Measurements from ENCODE around the gene RECK. TPM values are rescaled to one million over a fixed set of nuclear protein-coding genes. Genes with fewer than 3 reads are reported as not detected.
"Not testable (repeated sequence)": the region's sequence is repeated elsewhere in the genome, so short reads cannot be mapped to it uniquely, and the experiment has no call there.

The RECK gene
- total RNA-seq, 4 donors from 2014 or later: 2.1 to 9.7 (median 3.7) TPM

DNA sequence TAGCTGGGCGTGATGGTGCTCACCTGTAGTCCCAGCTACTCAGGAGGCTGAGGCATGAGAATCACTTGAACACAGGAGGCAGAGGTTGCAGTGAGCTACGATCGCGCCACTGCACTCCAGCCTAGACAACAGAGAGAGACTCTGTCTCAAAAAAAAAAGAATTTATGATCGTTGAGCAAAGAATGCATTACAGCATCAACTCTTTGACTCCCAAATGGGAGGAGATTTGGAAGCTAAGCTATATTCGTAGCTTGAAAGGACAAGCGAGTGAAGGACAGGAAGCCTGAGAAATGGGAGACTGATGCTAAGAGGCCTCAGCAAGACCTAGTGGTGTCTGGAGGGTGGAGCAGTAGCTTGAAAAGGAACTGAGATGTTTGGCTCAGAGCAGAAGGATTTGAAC lies 122.2 kb downstream of the RECK start:
- no peak for DNase-seq (ENCODE audit: low spot score in 2 of 2)

DNA sequence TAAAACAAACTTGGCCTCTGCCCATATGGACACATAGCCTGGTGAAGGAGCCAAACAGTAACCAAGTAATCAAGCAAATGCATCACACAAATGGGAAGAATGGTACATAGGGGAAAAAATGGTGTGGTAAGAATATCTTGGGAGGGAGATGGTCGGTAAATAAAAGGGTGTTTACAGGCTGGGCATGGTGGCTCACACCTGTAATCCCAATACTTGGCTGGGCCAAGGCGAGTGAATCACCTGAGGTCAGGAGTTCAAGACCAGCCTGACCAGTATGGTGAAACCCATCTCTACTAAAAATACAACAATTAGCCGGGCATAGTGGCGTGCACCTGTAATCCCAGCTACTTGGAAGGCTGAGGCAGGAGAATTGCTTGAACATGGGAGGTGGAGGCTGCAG lies 122.8 kb downstream of the RECK start:
- 73 to 90% methylated on average over 4 of the region's 4 CpGs for WGBS, 2 donors
- intact Hi-C loops (cut with DNase I; ENCODE audit: low total_unique reads); H3K4me3 ChIP-seq (ENCODE audit: low read depth, poor library complexity, severe bottlenecking); DNase-seq (ENCODE audit: low spot score in 2 of 2): not testable (repeated sequence)

More for the DNA sequence above, 122.2 kb downstream of the RECK start:
- intact Hi-C loops (cut with DNase I; ENCODE audit: low total_unique reads): no loop called here
- TF ChIP-seq, protein P1, sequence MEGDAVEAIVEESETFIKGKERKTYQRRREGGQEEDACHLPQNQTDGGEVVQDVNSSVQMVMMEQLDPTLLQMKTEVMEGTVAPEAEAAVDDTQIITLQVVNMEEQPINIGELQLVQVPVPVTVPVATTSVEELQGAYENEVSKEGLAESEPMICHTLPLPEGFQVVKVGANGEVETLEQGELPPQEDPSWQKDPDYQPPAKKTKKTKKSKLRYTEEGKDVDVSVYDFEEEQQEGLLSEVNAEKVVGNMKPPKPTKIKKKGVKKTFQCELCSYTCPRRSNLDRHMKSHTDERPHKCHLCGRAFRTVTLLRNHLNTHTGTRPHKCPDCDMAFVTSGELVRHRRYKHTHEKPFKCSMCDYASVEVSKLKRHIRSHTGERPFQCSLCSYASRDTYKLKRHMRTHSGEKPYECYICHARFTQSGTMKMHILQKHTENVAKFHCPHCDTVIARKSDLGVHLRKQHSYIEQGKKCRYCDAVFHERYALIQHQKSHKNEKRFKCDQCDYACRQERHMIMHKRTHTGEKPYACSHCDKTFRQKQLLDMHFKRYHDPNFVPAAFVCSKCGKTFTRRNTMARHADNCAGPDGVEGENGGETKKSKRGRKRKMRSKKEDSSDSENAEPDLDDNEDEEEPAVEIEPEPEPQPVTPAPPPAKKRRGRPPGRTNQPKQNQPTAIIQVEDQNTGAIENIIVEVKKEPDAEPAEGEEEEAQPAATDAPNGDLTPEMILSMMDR (IDR thresholded peaks at IDR 0.05): no peak
- no peak for TF ChIP-seq POLR2A (IDR thresholded peaks at IDR 0.05)
- no peak overlapping the region for H3K4me3 ChIP-seq (ENCODE audit: low read depth, poor library complexity, severe bottlenecking)
- 65 to 73% methylated on average over 7 of the region's 7 CpGs for WGBS, 2 donors

DNA sequence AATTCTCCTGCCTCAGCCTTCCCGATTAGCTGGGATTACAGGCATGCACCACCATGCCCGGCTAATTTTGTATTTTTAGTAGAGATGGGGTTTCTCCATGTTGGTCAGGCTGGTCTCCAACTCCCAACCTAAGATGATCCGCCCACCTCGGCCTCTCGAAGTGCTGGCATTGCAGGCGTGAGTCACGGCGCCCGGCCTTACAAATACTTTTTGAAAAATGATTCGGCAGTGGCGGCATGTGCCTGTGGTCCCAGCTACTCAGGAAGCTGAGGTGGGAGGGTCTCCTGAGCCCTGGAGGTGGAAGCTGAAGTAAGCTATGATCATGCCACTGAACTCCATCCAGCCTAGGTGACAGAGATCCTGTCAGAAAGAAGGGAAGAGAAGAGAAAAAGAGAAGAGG lies 123.4 kb downstream of the RECK start:
- H3K4me3 ChIP-seq (ENCODE audit: low read depth, poor library complexity, severe bottlenecking); DNase-seq (ENCODE audit: low spot score in 2 of 2): not testable (repeated sequence)
- intact Hi-C loops (cut with DNase I; ENCODE audit: low total_unique reads): loop anchor here (10.0 kb wide), 1 partner anchor 55 kb away; no protein-coding TSS in a partner anchor
- WGBS, 2 donors: 77 to 82% methylated on average over 11 of the region's 11 CpGs

DNA sequence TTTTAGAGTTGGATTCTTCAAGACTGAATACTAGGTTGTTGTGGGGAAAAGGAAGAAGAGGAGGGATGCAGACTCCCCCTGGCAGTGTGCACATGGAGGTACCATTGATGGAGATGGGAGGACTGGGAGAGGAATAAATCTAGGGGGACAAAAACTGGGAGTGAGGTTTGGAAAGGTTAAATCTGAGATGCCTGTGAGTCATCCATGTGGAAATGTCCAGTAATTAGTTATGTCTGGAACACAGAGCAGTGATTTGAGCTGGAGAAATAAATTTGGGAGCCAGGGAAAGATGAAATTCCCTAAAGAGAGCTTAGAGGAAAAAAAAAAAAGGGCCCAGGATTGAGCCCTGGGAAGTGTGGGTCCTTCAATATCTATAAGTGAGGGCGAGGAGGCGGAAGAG lies 124.5 kb downstream of the RECK start:
- DNase-seq (ENCODE audit: low spot score in 2 of 2): no peak
- no peak overlapping the region for H3K4me3 ChIP-seq (ENCODE audit: low read depth, poor library complexity, severe bottlenecking)
- WGBS, 2 donors: 59 to 77% methylated on average over 2 of the region's 2 CpGs
- intact Hi-C loops (cut with DNase I; ENCODE audit: low total_unique reads): loop anchor here (10.0 kb wide), 1 partner anchor 56 kb away; no protein-coding TSS in a partner anchor
- no peak for TF ChIP-seq POLR2A (IDR thresholded peaks at IDR 0.05)
- TF ChIP-seq, protein P1 (IDR thresholded peaks at IDR 0.05): no peak

DNA sequence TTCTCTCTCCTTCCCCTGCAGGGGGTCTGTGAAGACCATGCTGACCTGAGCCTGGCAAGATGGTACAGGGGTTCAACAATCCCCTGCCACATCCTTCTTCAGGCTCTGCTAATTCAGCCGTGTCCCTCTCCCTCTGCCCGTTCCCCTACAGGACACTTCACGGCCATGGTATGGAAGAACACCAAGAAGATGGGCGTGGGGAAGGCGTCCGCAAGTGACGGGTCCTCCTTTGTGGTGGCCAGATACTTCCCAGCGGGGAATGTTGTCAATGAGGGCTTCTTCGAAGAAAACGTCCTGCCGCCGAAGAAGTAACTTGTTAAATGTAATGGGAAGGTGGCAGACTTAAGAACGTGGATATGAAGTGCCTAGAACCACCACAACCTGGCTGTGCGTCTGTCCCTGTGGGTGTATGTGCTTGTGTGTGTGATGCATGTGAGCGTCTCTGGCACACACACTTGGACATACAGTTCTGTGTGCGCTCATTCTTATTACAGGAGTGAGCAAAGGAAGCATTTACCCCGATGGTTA lies 125.6 kb downstream of the RECK start:
- no peak overlapping the region for H3K4me3 ChIP-seq (ENCODE audit: low read depth, poor library complexity, severe bottlenecking)
- 87 to 91% methylated on average over 17 of the region's 17 CpGs for WGBS, 2 donors
- intact Hi-C loops (cut with DNase I; ENCODE audit: low total_unique reads): loop anchor here (10.0 kb wide), 1 partner anchor 57 kb away; no protein-coding TSS in a partner anchor
- DNase-seq (ENCODE audit: low spot score in 2 of 2): no peak
- TF ChIP-seq, protein P1 (IDR thresholded peaks at IDR 0.05): no peak
- no peak for TF ChIP-seq POLR2A (IDR thresholded peaks at IDR 0.05)

DNA sequence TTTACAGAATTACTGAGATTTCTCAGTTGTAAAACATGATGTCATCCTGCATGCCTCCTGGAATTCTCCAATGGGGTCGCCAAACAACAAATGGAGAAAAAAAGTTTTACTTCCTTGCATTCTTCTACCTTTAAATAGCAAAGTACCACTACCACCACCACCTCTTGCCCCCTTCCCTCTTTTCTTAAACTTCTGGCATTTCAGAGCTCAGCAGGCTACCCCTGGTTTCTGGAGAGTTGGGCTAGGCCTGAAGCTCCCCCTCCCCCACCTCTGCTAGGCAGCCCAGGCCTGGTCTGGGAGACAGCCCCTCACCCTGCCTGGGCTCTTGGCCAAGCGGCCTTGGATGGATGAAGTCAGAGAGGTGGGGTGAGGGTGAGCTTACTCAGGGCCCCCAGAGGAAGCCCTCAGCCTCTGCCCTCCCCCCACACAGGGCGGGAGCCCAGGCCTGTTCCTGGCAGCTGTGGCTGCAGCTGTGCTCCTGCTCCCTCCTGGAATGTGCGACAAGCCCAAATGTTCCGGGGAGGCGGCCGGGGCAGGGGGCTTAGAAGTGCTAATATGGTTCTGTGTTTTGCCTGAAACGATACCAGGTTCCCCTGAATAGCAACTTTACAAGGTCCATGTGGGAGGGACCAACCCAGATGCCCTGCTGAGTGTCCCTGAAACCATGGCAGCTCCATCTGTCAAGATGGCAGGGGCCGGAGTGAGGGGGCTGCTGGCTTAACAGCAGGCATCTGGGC lies 126.5 kb downstream of the RECK start:
- WGBS, 2 donors: 48 to 59% methylated on average over 8 to 9 of the region's 9 CpGs
- no peak for DNase-seq (ENCODE audit: low spot score in 2 of 2)
- intact Hi-C loops (cut with DNase I; ENCODE audit: low total_unique reads): loop anchor here (10.0 kb wide), 1 partner anchor 58 kb away; no protein-coding TSS in a partner anchor
- H3K4me3 ChIP-seq (ENCODE audit: low read depth, poor library complexity, severe bottlenecking): no peak overlapping the region
- TF ChIP-seq, protein P1 (IDR thresholded peaks at IDR 0.05): no peak
- no peak for TF ChIP-seq POLR2A (IDR thresholded peaks at IDR 0.05)

All from lower leg skin (tissue), 4 donors.